K562 (cell line): ENCODE results near the gene SDK1. TPM values are rescaled to one million over a fixed set of nuclear protein-coding genes. Genes with fewer than 3 reads are reported as not detected.

Experiments used
- ATAC-seq: fragments of 200-7000 bp; cut with Tn5 transposase; 3 replicates; pipeline ENCODE4 v1.9.1; 2020; ENCODE audit warnings: moderate library complexity
- BruUV-seq: library from RNA; stranded (reverse); fragments of 400-500 nt; replicated peaks from 2 replicates; lab custom pipeline; 2021; lab: Mats Ljungman, UMichigan
- CTCF ChIA-PET: fragments of 300-600 bp; formaldehyde crosslinking; extraction: SDS; loops from one replicate; lab custom pipeline; 2021; ENCODE audit warnings: low intra/inter-chr PET ratio; lab: Yijun Ruan, JAX
- POLR2A ChIA-PET: fragments of 300-600, 350-650 bp; sonication (Branson Sonifier 250); formaldehyde crosslinking; extraction: SDS; loops from one replicate; lab custom pipeline; 2021; ENCODE audit warnings: antibody characterized with exemption, inconsistent platforms; lab: Yijun Ruan, JAX
- DNase-seq, 4 experiments: peaks; one replicate each; pipeline versions ENCODE4 v3.0.0 to v3.0.0-alpha.2; 2011 to 2018; ENCODE audit warnings: low spot score in 3 of 4, mixed read lengths in 3 of 4; ENCODE audit errors: extremely low read depth in 1 of 4
- FAIRE-seq: peaks from 2 replicates; lab custom pipeline; 2011; peaks lifted over from hg19 to GRCh38; lab: Jason Lieb, UNC
- H2AFZ ChIP-seq: 2 replicates; pipeline ENCODE4 v1.6.0; 2011; ENCODE audit warnings: low read depth, low read length, control low read depth, inconsistent platforms
- H3K27ac ChIP-seq: fragments of 200-600 bp; 3 replicates; pipeline ENCODE4 v1.8.0; 2011; ENCODE audit warnings: low read depth, mild to moderate bottlenecking, control low read depth, inconsistent platforms, low read length, moderate library complexity, mixed read lengths; ENCODE audit errors: extremely low read depth
- H3K27me3 ChIP-seq, 2 experiments: fragments of 300-600 bp in 1 of 2; 2 replicates in 1 of 2; 3 replicates in 1 of 2; pipeline versions ENCODE4 v1.6.0 to v1.8.0; 2011; ENCODE audit warnings: inconsistent platforms in 2 of 2, low read length in 2 of 2, mild to moderate bottlenecking in 1 of 2, mixed read lengths in 1 of 2, moderate library complexity in 1 of 2; ENCODE audit not compliant: control insufficient read depth in 2 of 2, insufficient read depth in 2 of 2
- H3K36me3 ChIP-seq: fragments of 300-600 bp; 3 replicates; pipeline ENCODE4 v1.8.0; 2011; ENCODE audit warnings: mild to moderate bottlenecking, low read length, inconsistent platforms; ENCODE audit not compliant: control insufficient read depth, insufficient read depth
- H3K4me1 ChIP-seq, 2 experiments: fragments of 200-600 bp in 1 of 2; replicated peaks in 1 of 2; 2 replicates in 1 of 2; 3 replicates in 1 of 2; pipeline versions ENCODE4 v1.5.1 to v1.8.0; 2011; ENCODE audit warnings: inconsistent platforms in 2 of 2, low read length in 2 of 2, mild to moderate bottlenecking in 1 of 2, mixed read lengths in 1 of 2, moderate library complexity in 1 of 2; ENCODE audit not compliant: control insufficient read depth in 2 of 2, insufficient read depth in 2 of 2
- H3K4me2 ChIP-seq: 2 replicates; pipeline ENCODE4 v1.6.1; 2011; ENCODE audit warnings: low read length, control low read depth, inconsistent platforms, mixed read lengths; ENCODE audit not compliant: insufficient read depth
- H3K4me3 ChIP-seq: fragments of 200-600 bp; sonication (generic), shearing (Covaris generic); 2 replicates; pipeline ENCODE4 v1.5.1; 2016; ENCODE audit warnings: control low read depth, inconsistent platforms
- H3K79me2 ChIP-seq: fragments of 200-600 bp; 3 replicates; pipeline ENCODE4 v1.8.0; 2011; ENCODE audit warnings: low read length, inconsistent platforms; ENCODE audit not compliant: control insufficient read depth, insufficient read depth
- H3K9ac ChIP-seq, 2 experiments: 2 replicates each; pipeline versions ENCODE4 v1.6.0 to v1.6.1; 2011; ENCODE audit warnings: low read depth in 2 of 2, low read length in 2 of 2, control low read depth in 1 of 2, inconsistent platforms in 1 of 2, mild to moderate bottlenecking in 1 of 2, mixed read lengths in 1 of 2; ENCODE audit not compliant: insufficient read depth in 1 of 2
- H3K9me1 ChIP-seq: one replicate; pipeline ENCODE4 v1.6.0; 2011; ENCODE audit warnings: inconsistent platforms, mild to moderate bottlenecking, low read length, moderate library complexity; ENCODE audit not compliant: control insufficient read depth, insufficient read depth
- H3K9me3 ChIP-seq: replicated peaks from 2 replicates; pipeline ENCODE4 v1.5.1; 2011; ENCODE audit warnings: low read depth, low read length, inconsistent platforms; ENCODE audit not compliant: control insufficient read depth, insufficient read depth
- H4K20me1 ChIP-seq: replicated peaks from 2 replicates; pipeline ENCODE4 v1.6.1; 2011; ENCODE audit warnings: low read length, inconsistent platforms, mixed read lengths; ENCODE audit not compliant: control insufficient read depth, insufficient read depth
- CEBPB ChIP-seq: fragments of 450-650 bp; IDR thresholded peaks from 2 replicates; pipeline ENCODE4 v1.6.1; 2016; ENCODE audit warnings: missing genetic modification characterization, missing compliant biosample characterization
- CHCHD3 ChIP-seq: fragments of 250-450 bp; sonication (Bioruptor Pico); IDR thresholded peaks from 2 replicates; pipeline ENCODE4 v2.1.2; 2022; ENCODE audit warnings: mild to moderate bottlenecking
- HDAC1 ChIP-seq, 2 experiments: fragments of 450-650 bp; IDR thresholded peaks; 2 replicates each; pipeline ENCODE4 v1.6.1; 2016 to 2017; ENCODE audit warnings: inconsistent platforms in 1 of 2, mild to moderate bottlenecking in 1 of 2, moderate library complexity in 1 of 2
- NR4A1 ChIP-seq, 2 experiments: fragments of 250-450 bp in 1 of 2; fragments of 450-650 bp in 1 of 2; sonication (Bioruptor Pico) in 1 of 2; IDR thresholded peaks; 2 replicates each; pipeline versions ENCODE4 v1.4.0 to v1.6.1; 2016 to 2020; ENCODE audit warnings: mild to moderate bottlenecking in 2 of 2, missing compliant biosample characterization in 1 of 2, missing genetic modification characterization in 1 of 2, moderate library complexity in 1 of 2
- RB1 ChIP-seq: fragments of 450-650 bp; IDR thresholded peaks from 2 replicates; pipeline ENCODE4 v1.6.1; 2017; ENCODE audit warnings: low read depth, mild to moderate bottlenecking
- ZNF133 ChIP-seq: fragments of 250-450 bp; sonication (Bioruptor Pico); IDR thresholded peaks from 2 replicates; pipeline ENCODE4 v1.4.0; 2020; ENCODE audit warnings: mild to moderate bottlenecking
- ZNF830 ChIP-seq: fragments of 250-450 bp; sonication (Bioruptor Pico); IDR thresholded peaks from 2 replicates; pipeline ENCODE4 v1.5.0; 2021; ENCODE audit warnings: mild to moderate bottlenecking
- WGBS: fragments of 100-300 bp; shearing (Covaris generic); methylation state at CpG from one replicate; pipeline ENCODE4 v1.1.6; 2016; ENCODE audit warnings: low coverage, mixed read lengths; ENCODE audit not compliant: insufficient coverage; ENCODE audit errors: missing lambda C conversion rate; 5-methylcytosine and 5-hydroxymethylcytosine counted together
- in situ Hi-C: fragments of 300-500 bp; cut with MboI; formaldehyde crosslinking; loops from 4 replicates; pipeline ENCODE4 v1.15.0; 2018; ENCODE audit warnings: inconsistent platforms, mixed read lengths
- intact Hi-C: fragments of 100-400 bp; cut with micrococcal nuclease; formaldehyde crosslinking; loops from 2 replicates; pipeline ENCODE4 v1.14.2; 2022
- polyA plus RNA-seq, 8 experiments: library from polyadenylated mRNA; depleted of rRNA in 4 of 8; stranded (reverse) in 5 of 8; unstranded in 3 of 8; fragments of >200 nt; fragmentation: Nextera tagmentation in 2 of 8; fragmentation: Illumina TruSeq in 1 of 8; extraction: Ambion mirVana in 2 of 8; extraction: Trizol in 1 of 8; gene quantifications; 2 replicates each; pipeline versions ENCODE4 v1.2.1 to v1.2.3, GENCODE V29; 2011 to 2014; ENCODE audit warnings: inconsistent platforms in 1 of 8, missing spikeins in 1 of 8
- total RNA-seq, 7 experiments: library from RNA; depleted of rRNA in 6 of 7; stranded (reverse); fragments of >200 nt in 6 of 7; fragmentation: Illumina TruSeq in 2 of 7; extraction: Trizol in 2 of 7; gene quantifications; 2 replicates each; pipeline versions ENCODE4 v1.2.1 to v1.2.3, GENCODE V29; 2011 to 2021; ENCODE audit warnings: low replicate concordance in 1 of 7

The SDK1 gene
- total and polyA plus RNA-seq, 9 of the 15 experiments (the other 6 are each of a cell fraction or from before 2014, with no cell fraction given) = 0.16 TPM; not detected in 8

DNA sequence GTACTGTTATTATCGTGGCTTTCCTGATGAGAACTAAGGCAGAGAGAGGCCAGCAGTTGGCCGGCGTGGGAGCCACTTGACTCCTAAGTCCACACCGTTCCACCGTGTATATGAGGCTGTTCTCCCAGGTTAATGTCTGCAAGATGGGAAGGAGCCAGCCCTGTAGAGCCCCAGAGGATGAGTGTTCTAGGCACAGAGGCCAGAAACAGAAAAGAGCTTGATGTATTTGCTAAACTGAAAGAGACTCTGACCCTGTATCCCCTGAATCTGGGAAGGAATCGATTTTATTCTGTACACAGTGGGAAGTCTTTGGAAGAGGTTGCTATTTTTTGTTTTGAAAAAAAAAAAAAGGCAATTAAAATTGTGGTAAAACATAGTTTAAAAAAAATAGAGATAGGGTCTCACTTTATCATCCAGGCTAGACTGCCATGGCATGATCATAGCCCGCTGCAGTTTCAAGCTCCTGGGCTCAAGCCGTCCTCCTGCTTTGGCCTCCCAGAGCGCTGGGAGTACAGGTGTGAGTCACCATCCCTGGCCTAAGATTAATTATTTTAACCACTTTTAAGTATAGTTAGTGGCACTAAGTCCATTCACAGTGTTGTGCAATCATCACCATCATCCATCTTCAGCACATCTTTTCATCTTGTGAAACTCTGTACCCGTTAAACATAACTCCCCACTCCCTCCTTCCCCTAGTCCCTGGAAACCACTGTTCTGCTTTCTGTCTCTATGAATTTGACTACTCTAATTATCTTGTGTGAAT, 348.8 kb downstream of the SDK1 start:
- in situ Hi-C loops = no loop called here
- Histone ChIP-seq H3K9me1 (no peaks in the 10 kb centered on the region), H3K4me1 (no peaks in the 10 kb centered on the region), H3K4me3 (no peak overlapping the region), H3K27me3 (peaks cover 0 to 11% of the 10 kb centered on the region in 2 experiments; a peak in 3 of 5 replicates), H2AFZ (no peak overlapping the region), H3K9me3 (no peaks in the 10 kb centered on the region), H3K36me3 (no peaks in the 10 kb centered on the region), H3K4me2 (no peak overlapping the region), H3K27ac (no peak overlapping the region), H3K79me2 (no peaks in the 10 kb centered on the region), H4K20me1 (peaks cover 5% of the 10 kb centered on the region; the same call in 1 of the 2 replicates), H3K9ac (no peak overlapping the region)
- no peak for DNase-seq
- WGBS = 0% methylated on average over 10 of the region's 10 CpGs
- intact Hi-C loops = no loop called here
- CTCF ChIA-PET = interaction anchor here (0.7 kb wide), 1 partner anchor 161 kb away, joined by 7 read pairs; no protein-coding TSS in a partner anchor
- POLR2A ChIA-PET = interaction anchor here (0.6 kb wide), 1 partner anchor 13 kb away, joined by 4 read pairs; no protein-coding TSS in a partner anchor
- no TSS peak for BruUV-seq
- no peak for ATAC-seq
- no peak for FAIRE-seq
- TF ChIP-seq CEBPB (tag) (peak; percentile 41; the same call in 1 of the 2 replicates), ZNF133 (no peak)

DNA sequence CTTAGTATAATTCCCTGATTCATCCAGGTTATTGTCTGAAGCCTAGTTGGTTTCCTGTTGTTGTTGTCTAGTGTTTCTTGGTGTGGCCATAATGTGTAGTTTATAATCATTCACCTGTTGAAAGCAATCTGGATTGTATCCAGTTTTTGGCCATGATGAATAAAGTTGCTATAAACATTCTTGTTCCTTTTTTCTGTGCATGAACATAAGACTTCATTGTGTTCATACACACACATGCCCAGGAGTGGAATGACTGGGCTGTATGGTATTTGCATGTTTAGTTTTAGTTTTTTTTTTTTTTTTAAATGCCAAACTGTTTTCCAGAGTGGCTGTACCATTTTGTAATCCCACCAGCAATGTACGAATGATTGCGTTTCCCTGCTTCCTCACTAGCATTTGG, 349.8 kb downstream of the SDK1 start:
- no TSS peak for BruUV-seq
- TF ChIP-seq NR4A1 (CRISPR knock-in tag; IDR thresholded peaks at IDR 0.05) (no peak), NR4A1 (tag; IDR thresholded peaks at IDR 0.05) (no peak), ZNF830 (CRISPR knock-in tag) (no peak), RB1 (no peak), HDAC1 (IDR thresholded peaks at IDR 0.05) (no peak), CHCHD3 (CRISPR knock-in tag) (no peak)
- H3K36me3 ChIP-seq = no peaks in the 10 kb centered on the region
- H3K4me2 ChIP-seq = no peak overlapping the region
- FAIRE-seq (no peak), DNase-seq (no peak), ATAC-seq (no peak)
- H4K20me1 ChIP-seq = peaks cover 5% of the 10 kb centered on the region; the same call in 1 of the 2 replicates
- H2AFZ ChIP-seq = no peak overlapping the region
- intact Hi-C loops (no loop called here), in situ Hi-C loops (no loop called here)
- H3K27ac ChIP-seq = no peak overlapping the region
- no peaks in the 10 kb centered on the region for H3K9me3 ChIP-seq
- H3K4me1 ChIP-seq = no peaks in the 10 kb centered on the region
- H3K4me3 ChIP-seq = no peak overlapping the region
- H3K27me3 ChIP-seq = peaks cover 0 to 11% of the 10 kb centered on the region in 2 experiments; a peak in 3 of 5 replicates
- whole genome bisulfite sequencing = 0% methylated on average over 2 of the region's 2 CpGs
- no peaks in the 10 kb centered on the region for H3K9me1 ChIP-seq
- CTCF ChIA-PET = interaction anchor here (0.7 kb wide), 1 partner anchor 162 kb away, joined by 7 read pairs; no protein-coding TSS in a partner anchor
- no peaks in the 10 kb centered on the region for H3K79me2 ChIP-seq
- H3K9ac ChIP-seq = no peak overlapping the region
- POLR2A ChIA-PET = no interaction called here
